GM21367 (cell line): ENCODE measurements around the gene MICAL2.

Source experiments
- ATAC-seq: cut with Tn5 transposase; IDR thresholded peaks from one replicate; pipeline ENCODE4 v1.9.1; 2021; ENCODE audit not compliant: unreplicated experiment

Gene MICAL2

GRCh38 chr11:12293486-12293885 is 183.1 kb downstream of the MICAL2 start:
- ATAC-seq, result no peak

- no peak for ATAC-seq
Measured at GRCh38 chr11:12294613-12295012, 184.2 kb downstream of the MICAL2 start.

GRCh38 chr11:12295943-12296342 is 185.6 kb downstream of the MICAL2 start:
- ATAC-seq, result no peak

GRCh38 chr11:12298610-12299009 is 188.2 kb downstream of the MICAL2 start:
- no peak for ATAC-seq

GRCh38 chr11:12301379-12301778 is 191.0 kb downstream of the MICAL2 start:
- no peak for ATAC-seq

- ATAC-seq, result no peak
Measured at GRCh38 chr11:12303421-12304149, 193.2 kb downstream of the MICAL2 start.

- no peak for ATAC-seq
Measured at GRCh38 chr11:12306830-12307229, 196.4 kb downstream of the MICAL2 start.

- no peak for ATAC-seq
Measured at GRCh38 chr11:12312132-12312531, 201.7 kb downstream of the MICAL2 start.
